HEK293 (cell line): ENCODE data around the gene GRB7.

ENCODE experiments used
- CTCF ChIA-PET: fragments of 350-600 bp; formaldehyde crosslinking; extraction: SDS; loops from one replicate; lab custom pipeline; 2021; ENCODE audit warnings: antibody characterized with exemption; lab: Yijun Ruan, JAX
- POLR2A ChIA-PET: fragments of 300-600 bp; formaldehyde crosslinking; extraction: SDS; loops from one replicate; lab custom pipeline; 2020; ENCODE audit warnings: antibody characterized with exemption, inconsistent platforms; lab: Yijun Ruan, JAX
- H3K27ac ChIP-seq: fragments of 200-500 bp; sonication (Bioruptor generic); 2 replicates; pipeline ENCODE4 v1.5.1; 2014; ENCODE audit warnings: low read depth, low read length, control low read depth, inconsistent platforms; ENCODE audit errors: extremely low read depth
- H3K36me3 ChIP-seq, 2 experiments: fragments of 200-500 bp in 1 of 2; sonication (Bioruptor generic) in 1 of 2; 1 replicate in 1 of 2; 2 replicates in 1 of 2; pipeline ENCODE4 v1.5.1; 2014 to 2017; ENCODE audit warnings: inconsistent platforms in 2 of 2, low read length in 2 of 2; ENCODE audit not compliant: control insufficient read depth in 2 of 2, insufficient read depth in 1 of 2
- H3K4me1 ChIP-seq: fragments of 200-500 bp; sonication (Bioruptor generic); 2 replicates; pipeline ENCODE4 v1.5.1; 2014; ENCODE audit warnings: mild to moderate bottlenecking, low read length, inconsistent platforms; ENCODE audit not compliant: control insufficient read depth, insufficient read depth
- H3K4me3 ChIP-seq: 2 replicates; pipeline ENCODE4 v1.5.1; 2011; ENCODE audit warnings: low read depth, mild to moderate bottlenecking, control low read depth, low read length, moderate library complexity
- H3K9me3 ChIP-seq: fragments of 200-500 bp; sonication (Bioruptor generic); 2 replicates; pipeline ENCODE4 v1.5.1; 2014; ENCODE audit warnings: low read depth, low read length, inconsistent platforms; ENCODE audit not compliant: control insufficient read depth, insufficient read depth
- GFI1B ChIP-seq: fragments of 450-650 bp; formaldehyde crosslinking; IDR thresholded peaks from 2 replicates; pipeline ENCODE4 v1.5.1; 2016; ENCODE audit warnings: missing biosample characterization, missing genetic modification characterization
- GLIS1 ChIP-seq: fragments of 450-650 bp; formaldehyde crosslinking; IDR thresholded peaks from 2 replicates; pipeline ENCODE4 v1.5.1; 2016; ENCODE audit warnings: missing biosample characterization, missing genetic modification characterization
- GLIS2 ChIP-seq: fragments of 450-650 bp; formaldehyde crosslinking; IDR thresholded peaks from 2 replicates; pipeline ENCODE4 v1.5.1; 2016; ENCODE audit warnings: missing biosample characterization, missing genetic modification characterization
- IKZF3 ChIP-seq: fragments of 450-650 bp; IDR thresholded peaks from 2 replicates; pipeline ENCODE4 v1.5.0; 2018; ENCODE audit warnings: missing biosample characterization, mild to moderate bottlenecking, missing genetic modification characterization, moderate library complexity
- ZBTB20 ChIP-seq: fragments of 450-650 bp; formaldehyde crosslinking; IDR thresholded peaks from 2 replicates; pipeline ENCODE4 v1.5.1; 2016; ENCODE audit warnings: missing biosample characterization, missing genetic modification characterization
- ZBTB21 ChIP-seq: fragments of 450-650 bp; formaldehyde crosslinking; IDR thresholded peaks from 2 replicates; pipeline ENCODE4 v1.5.1; 2017; ENCODE audit warnings: missing biosample characterization, missing genetic modification characterization
- ZFP69B ChIP-seq: fragments of 450-650 bp; formaldehyde crosslinking; IDR thresholded peaks from 2 replicates; pipeline ENCODE4 v1.5.1; 2016; ENCODE audit warnings: missing biosample characterization, missing genetic modification characterization
- ZNF10 ChIP-seq: fragments of 450-650 bp; formaldehyde crosslinking; IDR thresholded peaks from 2 replicates; pipeline ENCODE4 v1.5.1; 2017; ENCODE audit warnings: missing biosample characterization, missing genetic modification characterization
- ZNF19 ChIP-seq: fragments of 450-650 bp; formaldehyde crosslinking; IDR thresholded peaks from 2 replicates; pipeline ENCODE4; 2016; ENCODE audit warnings: missing biosample characterization, missing genetic modification characterization, low read depth
- ZNF335 ChIP-seq: fragments of 450-650 bp; formaldehyde crosslinking; conservative IDR thresholded peaks from 2 replicates; pipeline ENCODE4 v1.5.1; 2016; ENCODE audit warnings: missing biosample characterization, missing genetic modification characterization
- ZNF350 ChIP-seq: fragments of 450-650 bp; formaldehyde crosslinking; IDR thresholded peaks from 2 replicates; pipeline ENCODE4 v1.5.0; 2017; ENCODE audit warnings: missing biosample characterization, mild to moderate bottlenecking, missing genetic modification characterization
- ZNF610 ChIP-seq: fragments of 450-650 bp; formaldehyde crosslinking; IDR thresholded peaks from 2 replicates; pipeline ENCODE4 v1.5.1; 2016; ENCODE audit warnings: missing biosample characterization, missing genetic modification characterization, borderline replicate concordance
- ZNF664 ChIP-seq: fragments of 450-650 bp; formaldehyde crosslinking; IDR thresholded peaks from 2 replicates; pipeline ENCODE4 v1.5.1; 2016; ENCODE audit warnings: missing biosample characterization, missing genetic modification characterization
- ZNF701 ChIP-seq: fragments of 450-650 bp; formaldehyde crosslinking; IDR thresholded peaks from 2 replicates; pipeline ENCODE4 v1.5.1; 2016; ENCODE audit warnings: missing biosample characterization, missing genetic modification characterization
- ZNF747 ChIP-seq: fragments of 450-650 bp; formaldehyde crosslinking; IDR thresholded peaks from 2 replicates; pipeline ENCODE4 v1.5.1; 2016; ENCODE audit warnings: missing biosample characterization, missing genetic modification characterization
- ZNF777 ChIP-seq: fragments of 450-650 bp; formaldehyde crosslinking; IDR thresholded peaks from 2 replicates; pipeline ENCODE4 v1.5.1; 2017; ENCODE audit warnings: missing biosample characterization, missing genetic modification characterization, borderline replicate concordance
- TF ChIP-seq, protein P1 (sequence below): fragments of 450-650 bp; formaldehyde crosslinking; IDR thresholded peaks from 2 replicates; pipeline ENCODE4 v1.5.0; 2017; ENCODE audit warnings: missing biosample characterization, missing genetic modification characterization, borderline replicate concordance
- TF ChIP-seq, protein P2 (sequence below): fragments of 450-650 bp; formaldehyde crosslinking; IDR thresholded peaks from 2 replicates; pipeline ENCODE4 v1.5.1; 2016; ENCODE audit warnings: missing biosample characterization, missing genetic modification characterization
- TF ChIP-seq, protein P3 (sequence below): fragments of 450-650 bp; formaldehyde crosslinking; IDR thresholded peaks from 2 replicates; pipeline ENCODE4 v1.5.1; 2016; ENCODE audit warnings: missing biosample characterization, missing genetic modification characterization
- TF ChIP-seq, protein P4 (sequence below): fragments of 450-650 bp; formaldehyde crosslinking; IDR thresholded peaks from 2 replicates; pipeline ENCODE4 v1.5.1; 2016; ENCODE audit warnings: missing biosample characterization, missing genetic modification characterization
- TF ChIP-seq, protein P5 (sequence below): fragments of 450-650 bp; formaldehyde crosslinking; IDR thresholded peaks from 2 replicates; pipeline ENCODE4; 2016; ENCODE audit warnings: missing biosample characterization, missing genetic modification characterization
- TF ChIP-seq, protein P6 (sequence below): fragments of 450-650 bp; formaldehyde crosslinking; IDR thresholded peaks from 2 replicates; pipeline ENCODE4 v1.5.1; 2016; ENCODE audit warnings: missing biosample characterization, missing genetic modification characterization

The GRB7 gene

DNA sequence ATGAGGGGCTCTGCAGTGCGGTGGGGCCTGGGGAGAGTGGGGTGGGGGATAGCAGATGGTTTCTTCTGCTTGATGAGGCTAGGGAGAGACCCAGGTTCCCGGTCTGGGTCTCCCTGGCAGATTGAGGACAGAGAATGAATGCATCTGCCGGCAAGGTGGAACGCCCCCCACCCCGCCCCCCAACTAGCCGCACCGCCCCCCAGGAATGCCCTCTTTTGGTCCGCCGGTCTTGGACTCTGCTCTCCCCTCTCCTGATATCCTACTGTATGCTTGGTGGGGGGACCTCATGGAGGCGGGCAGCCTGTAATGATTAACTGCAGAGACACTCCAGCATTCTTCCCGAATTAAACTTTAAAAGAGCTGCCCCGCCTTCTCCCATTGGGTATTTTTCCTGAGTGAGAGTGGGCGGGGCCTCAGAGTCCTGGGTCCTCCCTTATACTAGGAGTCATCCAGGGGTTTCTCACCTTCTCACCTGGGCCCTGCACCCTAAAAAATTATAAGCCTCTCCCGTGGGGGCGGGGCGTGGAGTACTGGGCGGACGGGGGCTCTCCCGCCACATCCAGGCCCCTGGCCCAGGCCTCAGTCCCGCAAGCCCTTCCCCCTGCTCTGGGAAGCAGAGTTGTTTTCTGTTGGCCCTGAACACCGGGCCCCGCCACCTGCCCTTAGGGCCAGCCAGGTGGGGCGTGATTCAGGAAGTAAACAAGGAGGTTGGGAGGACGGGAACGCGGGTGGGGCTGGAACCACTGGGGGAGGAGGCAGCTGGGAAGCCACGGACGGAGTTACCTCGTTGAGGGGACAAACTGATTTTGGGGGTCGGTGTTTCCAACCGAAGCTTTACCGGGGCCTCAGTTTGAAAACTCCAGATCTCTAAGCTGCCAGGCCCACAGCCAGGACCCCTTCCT, 1.5 kb downstream of the GRB7 start (continued):
- TF ChIP-seq, protein P1, sequence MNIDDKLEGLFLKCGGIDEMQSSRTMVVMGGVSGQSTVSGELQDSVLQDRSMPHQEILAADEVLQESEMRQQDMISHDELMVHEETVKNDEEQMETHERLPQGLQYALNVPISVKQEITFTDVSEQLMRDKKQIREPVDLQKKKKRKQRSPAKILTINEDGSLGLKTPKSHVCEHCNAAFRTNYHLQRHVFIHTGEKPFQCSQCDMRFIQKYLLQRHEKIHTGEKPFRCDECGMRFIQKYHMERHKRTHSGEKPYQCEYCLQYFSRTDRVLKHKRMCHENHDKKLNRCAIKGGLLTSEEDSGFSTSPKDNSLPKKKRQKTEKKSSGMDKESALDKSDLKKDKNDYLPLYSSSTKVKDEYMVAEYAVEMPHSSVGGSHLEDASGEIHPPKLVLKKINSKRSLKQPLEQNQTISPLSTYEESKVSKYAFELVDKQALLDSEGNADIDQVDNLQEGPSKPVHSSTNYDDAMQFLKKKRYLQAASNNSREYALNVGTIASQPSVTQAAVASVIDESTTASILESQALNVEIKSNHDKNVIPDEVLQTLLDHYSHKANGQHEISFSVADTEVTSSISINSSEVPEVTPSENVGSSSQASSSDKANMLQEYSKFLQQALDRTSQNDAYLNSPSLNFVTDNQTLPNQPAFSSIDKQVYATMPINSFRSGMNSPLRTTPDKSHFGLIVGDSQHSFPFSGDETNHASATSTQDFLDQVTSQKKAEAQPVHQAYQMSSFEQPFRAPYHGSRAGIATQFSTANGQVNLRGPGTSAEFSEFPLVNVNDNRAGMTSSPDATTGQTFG (tag by site-specific recombination), result no peak
- TF ChIP-seq, protein P2, sequence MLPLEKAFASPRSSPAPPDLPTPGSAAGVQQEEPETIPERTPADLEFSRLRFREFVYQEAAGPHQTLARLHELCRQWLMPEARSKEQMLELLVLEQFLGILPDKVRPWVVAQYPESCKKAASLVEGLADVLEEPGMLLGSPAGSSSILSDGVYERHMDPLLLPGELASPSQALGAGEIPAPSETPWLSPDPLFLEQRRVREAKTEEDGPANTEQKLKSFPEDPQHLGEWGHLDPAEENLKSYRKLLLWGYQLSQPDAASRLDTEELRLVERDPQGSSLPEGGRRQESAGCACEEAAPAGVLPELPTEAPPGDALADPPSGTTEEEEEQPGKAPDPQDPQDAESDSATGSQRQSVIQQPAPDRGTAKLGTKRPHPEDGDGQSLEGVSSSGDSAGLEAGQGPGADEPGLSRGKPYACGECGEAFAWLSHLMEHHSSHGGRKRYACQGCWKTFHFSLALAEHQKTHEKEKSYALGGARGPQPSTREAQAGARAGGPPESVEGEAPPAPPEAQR (tag by site-specific recombination), result no peak
- TF ChIP-seq ZNF777 (tag by site-specific recombination), result no peak
- TF ChIP-seq ZBTB21 (tag by site-specific recombination), result no peak
- TF ChIP-seq ZNF747 (tag by site-specific recombination), result no peak
- peak; percentile 57; the same call in 1 of the 2 replicates for TF ChIP-seq IKZF3
- 0 out of 2 replicates have a peak, but pooled peaks have one; percentile 18 for TF ChIP-seq ZFP69B

DNA sequence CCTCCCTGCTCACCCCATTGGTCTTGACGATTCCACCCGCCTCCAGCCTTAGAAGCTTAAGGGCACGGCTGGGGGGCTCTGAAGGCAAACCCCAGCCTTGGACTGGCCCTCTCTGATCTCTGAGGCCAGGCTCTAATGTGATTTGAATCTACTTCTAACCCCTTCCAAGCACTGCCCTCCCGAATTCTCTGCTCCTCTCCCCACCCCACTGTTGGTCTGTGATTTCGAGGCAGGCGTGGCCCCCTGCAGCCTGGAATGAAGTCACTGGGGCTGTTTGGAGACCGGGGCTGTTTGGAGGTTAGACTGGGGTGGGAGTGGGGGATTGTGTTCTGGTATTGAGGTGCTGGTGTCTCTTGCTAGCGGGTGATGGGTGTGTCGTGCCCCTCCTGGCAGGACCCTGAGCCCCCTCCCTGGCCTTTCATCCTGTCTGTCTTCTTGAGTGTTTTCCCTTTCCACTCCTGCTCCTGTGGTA, 2.2 kb downstream of the GRB7 start:
- Histone ChIP-seq H3K27ac (peak overlapping the region; percentile 76), H3K36me3 (no peaks in the 10 kb centered on the region; a peak in 1 of 3 replicates), H3K4me3 (peak overlapping the region; percentile 22), H3K9me3 (no peaks in the 10 kb centered on the region), H3K4me1 (peaks cover 24% of the 10 kb centered on the region)
- ChIA-PET CTCF (interaction anchor here (0.6 to 1.2 kb wide), 4 partner anchors 9 to 118 kb away, joined by 3 to 6 read pairs (median 4); partner anchors contain the start of gene MIEN1), POLR2A (interaction anchor here (1.0 to 1.9 kb wide), 4 partner anchors 10 to 241 kb away, joined by 3 to 15 read pairs (median 4); partner anchors contain the start of genes ERBB2, MIEN1 and PSMD3)
- TF ChIP-seq, protein P3, sequence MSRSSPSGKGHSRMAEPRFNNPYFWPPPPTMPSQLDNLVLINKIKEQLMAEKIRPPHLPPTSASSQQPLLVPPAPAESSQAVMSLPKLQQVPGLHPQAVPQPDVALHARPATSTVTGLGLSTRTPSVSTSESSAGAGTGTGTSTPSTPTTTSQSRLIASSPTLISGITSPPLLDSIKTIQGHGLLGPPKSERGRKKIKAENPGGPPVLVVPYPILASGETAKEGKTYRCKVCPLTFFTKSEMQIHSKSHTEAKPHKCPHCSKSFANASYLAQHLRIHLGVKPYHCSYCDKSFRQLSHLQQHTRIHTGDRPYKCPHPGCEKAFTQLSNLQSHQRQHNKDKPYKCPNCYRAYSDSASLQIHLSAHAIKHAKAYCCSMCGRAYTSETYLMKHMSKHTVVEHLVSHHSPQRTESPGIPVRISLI, result no peak
- TF ChIP-seq ZBTB20 (tag by site-specific recombination) (peak; percentile 55), GLIS1 (tag by site-specific recombination) (peak; percentile 97), ZNF610 (no peak), ZNF350 (tag by site-specific recombination) (no peak), ZNF664 (no peak), ZNF10 (tag by site-specific recombination) (no peak), GFI1B (0 out of 2 replicates have a peak, but pooled peaks have one; percentile 13), ZNF19 (tag by site-specific recombination) (no peak), GLIS2 (tag by site-specific recombination) (peak; percentile 63; the same call in 1 of the 2 replicates), ZNF335 (peak; percentile 48; the same call in 1 of the 2 replicates), ZNF701 (tag by site-specific recombination) (no peak)
- TF ChIP-seq, protein P4, sequence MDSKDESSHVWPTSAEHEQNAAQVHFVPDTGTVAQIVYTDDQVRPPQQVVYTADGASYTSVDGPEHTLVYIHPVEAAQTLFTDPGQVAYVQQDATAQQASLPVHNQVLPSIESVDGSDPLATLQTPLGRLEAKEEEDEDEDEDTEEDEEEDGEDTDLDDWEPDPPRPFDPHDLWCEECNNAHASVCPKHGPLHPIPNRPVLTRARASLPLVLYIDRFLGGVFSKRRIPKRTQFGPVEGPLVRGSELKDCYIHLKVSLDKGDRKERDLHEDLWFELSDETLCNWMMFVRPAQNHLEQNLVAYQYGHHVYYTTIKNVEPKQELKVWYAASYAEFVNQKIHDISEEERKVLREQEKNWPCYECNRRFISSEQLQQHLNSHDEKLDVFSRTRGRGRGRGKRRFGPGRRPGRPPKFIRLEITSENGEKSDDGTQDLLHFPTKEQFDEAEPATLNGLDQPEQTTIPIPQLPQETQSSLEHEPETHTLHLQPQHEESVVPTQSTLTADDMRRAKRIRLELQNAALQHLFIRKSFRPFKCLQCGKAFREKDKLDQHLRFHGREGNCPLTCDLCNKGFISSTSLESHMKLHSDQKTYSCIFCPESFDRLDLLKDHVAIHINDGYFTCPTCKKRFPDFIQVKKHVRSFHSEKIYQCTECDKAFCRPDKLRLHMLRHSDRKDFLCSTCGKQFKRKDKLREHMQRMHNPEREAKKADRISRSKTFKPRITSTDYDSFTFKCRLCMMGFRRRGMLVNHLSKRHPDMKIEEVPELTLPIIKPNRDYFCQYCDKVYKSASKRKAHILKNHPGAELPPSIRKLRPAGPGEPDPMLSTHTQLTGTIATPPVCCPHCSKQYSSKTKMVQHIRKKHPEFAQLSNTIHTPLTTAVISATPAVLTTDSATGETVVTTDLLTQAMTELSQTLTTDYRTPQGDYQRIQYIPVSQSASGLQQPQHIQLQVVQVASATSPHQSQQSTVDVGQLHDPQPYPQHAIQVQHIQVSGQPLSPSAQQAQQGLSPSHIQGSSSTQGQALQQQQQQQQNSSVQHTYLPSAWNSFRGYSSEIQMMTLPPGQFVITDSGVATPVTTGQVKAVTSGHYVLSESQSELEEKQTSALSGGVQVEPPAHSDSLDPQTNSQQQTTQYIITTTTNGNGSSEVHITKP, result peak; percentile 89
- TF ChIP-seq, protein P5, sequence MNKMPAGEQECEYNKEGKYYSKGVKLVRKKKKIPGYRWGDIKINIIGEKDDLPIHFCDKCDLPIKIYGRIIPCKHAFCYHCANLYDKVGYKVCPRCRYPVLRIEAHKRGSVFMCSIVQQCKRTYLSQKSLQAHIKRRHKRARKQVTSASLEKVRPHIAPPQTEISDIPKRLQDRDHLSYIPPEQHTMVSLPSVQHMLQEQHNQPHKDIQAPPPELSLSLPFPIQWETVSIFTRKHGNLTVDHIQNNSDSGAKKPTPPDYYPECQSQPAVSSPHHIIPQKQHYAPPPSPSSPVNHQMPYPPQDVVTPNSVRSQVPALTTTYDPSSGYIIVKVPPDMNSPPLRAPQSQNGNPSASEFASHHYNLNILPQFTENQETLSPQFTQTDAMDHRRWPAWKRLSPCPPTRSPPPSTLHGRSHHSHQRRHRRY (tag by site-specific recombination), result no peak
- TF ChIP-seq, protein P6, sequence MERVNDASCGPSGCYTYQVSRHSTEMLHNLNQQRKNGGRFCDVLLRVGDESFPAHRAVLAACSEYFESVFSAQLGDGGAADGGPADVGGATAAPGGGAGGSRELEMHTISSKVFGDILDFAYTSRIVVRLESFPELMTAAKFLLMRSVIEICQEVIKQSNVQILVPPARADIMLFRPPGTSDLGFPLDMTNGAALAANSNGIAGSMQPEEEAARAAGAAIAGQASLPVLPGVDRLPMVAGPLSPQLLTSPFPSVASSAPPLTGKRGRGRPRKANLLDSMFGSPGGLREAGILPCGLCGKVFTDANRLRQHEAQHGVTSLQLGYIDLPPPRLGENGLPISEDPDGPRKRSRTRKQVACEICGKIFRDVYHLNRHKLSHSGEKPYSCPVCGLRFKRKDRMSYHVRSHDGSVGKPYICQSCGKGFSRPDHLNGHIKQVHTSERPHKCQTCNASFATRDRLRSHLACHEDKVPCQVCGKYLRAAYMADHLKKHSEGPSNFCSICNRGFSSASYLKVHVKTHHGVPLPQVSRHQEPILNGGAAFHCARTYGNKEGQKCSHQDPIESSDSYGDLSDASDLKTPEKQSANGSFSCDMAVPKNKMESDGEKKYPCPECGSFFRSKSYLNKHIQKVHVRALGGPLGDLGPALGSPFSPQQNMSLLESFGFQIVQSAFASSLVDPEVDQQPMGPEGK (tag by site-specific recombination), result peak; percentile 87
